SK-N-SH (cell line): ENCODE data around the gene BUD31. TPM values are rescaled to one million over a fixed set of nuclear protein-coding genes. Genes with fewer than 3 reads are reported as not detected.

Experiments used
- CTCF ChIA-PET: fragments of 300-600, 350-600 bp; formaldehyde crosslinking; extraction: SDS; loops from one replicate; lab custom pipeline; 2021; lab: Yijun Ruan, JAX
- POLR2A ChIA-PET: fragments of 350-600 bp; sonication (Branson Sonifier 250); formaldehyde crosslinking; extraction: SDS; loops from one replicate; lab custom pipeline; 2020; ENCODE audit warnings: antibody characterized with exemption, inconsistent platforms; lab: Yijun Ruan, JAX
- DNase-seq: peaks from one replicate; pipeline ENCODE4 v3.0.0; 2012
- H2AFZ ChIP-seq: fragments of 200-600 bp; sonication (generic); 2 replicates; pipeline ENCODE4 v1.8.1; 2016; ENCODE audit warnings: antibody characterized with exemption, mild to moderate bottlenecking, low read depth
- H3F3A ChIP-seq: fragments of 200-600 bp; sonication (generic); replicated peaks from 2 replicates; pipeline ENCODE3; 2016; ENCODE audit warnings: antibody characterized with exemption, mild to moderate bottlenecking; ENCODE audit not compliant: insufficient read depth
- H3K27ac ChIP-seq, 2 experiments: fragments of 200-500 bp in 1 of 2; fragments of 200-600 bp in 1 of 2; sonication (Bioruptor generic) in 1 of 2; sonication (generic), shearing (Covaris generic) in 1 of 2; 2 replicates each; pipeline versions ENCODE4 v1.5.1 to v1.6.1; 2014 to 2016; ENCODE audit warnings: low read depth in 2 of 2, inconsistent platforms in 1 of 2, low read length in 1 of 2, mild to moderate bottlenecking in 1 of 2, mixed read lengths in 1 of 2
- H3K27me3 ChIP-seq: fragments of 200-600 bp; sonication (generic), shearing (Covaris generic); 2 replicates; pipeline ENCODE4 v1.6.1; 2016; ENCODE audit warnings: mixed run types; ENCODE audit not compliant: insufficient read depth
- H3K36me3 ChIP-seq, 2 experiments: fragments of 200-500 bp in 1 of 2; fragments of 200-600 bp in 1 of 2; sonication (Bioruptor generic) in 1 of 2; sonication (generic) in 1 of 2; replicated peaks in 1 of 2; 2 replicates each; pipeline versions ENCODE3 to v1.5.1; 2014 to 2016; ENCODE audit warnings: low read length in 1 of 2, mild to moderate bottlenecking in 1 of 2; ENCODE audit not compliant: insufficient read depth in 2 of 2, control insufficient read depth in 1 of 2
- H3K4me1 ChIP-seq, 2 experiments: fragments of 200-500 bp in 1 of 2; fragments of 200-600 bp in 1 of 2; sonication (Bioruptor generic) in 1 of 2; sonication (generic), shearing (Covaris generic) in 1 of 2; 2 replicates each; pipeline versions ENCODE4 v1.5.1 to v1.6.1; 2014 to 2016; ENCODE audit warnings: low read depth in 1 of 2, low read length in 1 of 2, mixed run types in 1 of 2; ENCODE audit not compliant: insufficient read depth in 2 of 2, control insufficient read depth in 1 of 2
- H3K4me2 ChIP-seq: fragments of 200-600 bp; sonication (generic), shearing (Covaris generic); 2 replicates; pipeline ENCODE4 v1.6.1; 2017; ENCODE audit warnings: mixed run types
- H3K4me3 ChIP-seq, 2 experiments: fragments of 200-500 bp in 1 of 2; fragments of 200-600 bp in 1 of 2; sonication (Bioruptor generic) in 1 of 2; sonication (generic), shearing (Covaris generic) in 1 of 2; 2 replicates each; pipeline versions ENCODE4 v1.5.1 to v1.8.1; 2014 to 2016; ENCODE audit warnings: low read depth in 2 of 2, inconsistent platforms in 1 of 2, low read length in 1 of 2, mild to moderate bottlenecking in 1 of 2, mixed read lengths in 1 of 2, moderate library complexity in 1 of 2
- H3K79me2 ChIP-seq: fragments of 200-600 bp; sonication (generic); 2 replicates; pipeline ENCODE4 v1.8.1; 2017; ENCODE audit warnings: mild to moderate bottlenecking; ENCODE audit not compliant: insufficient read depth
- H3K9ac ChIP-seq: fragments of 200-600 bp; sonication (generic); 2 replicates; pipeline ENCODE4 v1.6.1; 2017; ENCODE audit warnings: mixed run types
- H3K9me2 ChIP-seq: fragments of 200-600 bp; sonication (generic); 2 replicates; pipeline ENCODE4 v1.6.1; 2017; ENCODE audit warnings: mixed run types
- H3K9me3 ChIP-seq: fragments of 200-600 bp; sonication (generic); 2 replicates; pipeline ENCODE4 v1.6.1; 2017; ENCODE audit warnings: mixed run types, mild to moderate bottlenecking, moderate library complexity
- H4K20me1 ChIP-seq: fragments of 200-600 bp; sonication (generic); 2 replicates; pipeline ENCODE4 v1.6.1; 2017; ENCODE audit warnings: mild to moderate bottlenecking, mixed run types; ENCODE audit not compliant: insufficient read depth
- GATA2 ChIP-seq: sonication (generic); formaldehyde crosslinking; IDR thresholded peaks from 2 replicates; pipeline ENCODE4 v1.5.0; 2020; ENCODE audit warnings: mild to moderate bottlenecking, missing genetic modification reagents
- NFIC ChIP-seq: IDR thresholded peaks from 2 replicates; pipeline ENCODE4 v1.4.0; 2012; ENCODE audit warnings: borderline replicate concordance
- RFX5 ChIP-seq: IDR thresholded peaks from 2 replicates; pipeline ENCODE4 v1.6.1; 2012; ENCODE audit warnings: mild to moderate bottlenecking, improper control_type of control experiment, low read length
- TAF1 ChIP-seq: IDR thresholded peaks from 2 replicates; pipeline ENCODE4 v1.6.1; 2012; ENCODE audit warnings: low read depth, mild to moderate bottlenecking, low read length, moderate library complexity, borderline replicate concordance
- WGBS: methylation state at CpG from one replicate; pipeline ENCODE4 v1.1.6; 2017; ENCODE audit warnings: low lambda C conversion rate; 5-methylcytosine and 5-hydroxymethylcytosine counted together
- polyA plus RNA-seq, 3 experiments: library from polyadenylated mRNA; depleted of rRNA; stranded (reverse); fragments of >200 nt; gene quantifications; 2 replicates each; pipeline ENCODE4 v1.2.3, GENCODE V29; 2012
- TF ChIP-seq, protein P1 (sequence below): IDR thresholded peaks from 2 replicates; pipeline ENCODE4 v1.6.1; 2012; ENCODE audit warnings: mild to moderate bottlenecking, low read depth, low read length, moderate library complexity
- TF ChIP-seq, protein P2 (sequence below): IDR thresholded peaks from 2 replicates; pipeline ENCODE4; 2012
- TF ChIP-seq, protein P3 (sequence below): IDR thresholded peaks from 2 replicates; pipeline ENCODE4 v1.4.0; 2012; ENCODE audit warnings: low read depth

BUD31 gene
- polyA plus RNA-seq, 1 of the 3 experiments (the other 2 are of a cell fraction), result 162 TPM

DNA sequence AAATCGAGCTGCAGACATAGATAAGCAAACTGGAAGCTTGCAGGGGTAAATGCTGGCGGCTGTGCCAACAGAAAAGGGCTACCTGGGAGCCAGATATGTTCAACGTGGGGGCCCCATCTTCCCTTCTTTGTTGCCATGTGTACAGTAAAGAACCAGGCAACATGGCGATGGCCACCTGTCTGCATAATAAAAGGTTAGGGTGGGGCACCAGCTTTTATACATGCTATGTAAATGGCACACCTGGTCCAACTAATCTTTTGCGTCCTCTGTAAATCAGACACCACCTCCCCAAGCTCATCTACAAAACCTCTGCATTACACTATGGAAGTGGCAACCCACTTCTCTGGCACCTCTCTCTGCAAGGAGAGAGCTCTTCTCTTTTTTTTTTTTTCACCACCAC lies 13.9 kb downstream of the BUD31 start (continued):
- TF ChIP-seq, protein P1, sequence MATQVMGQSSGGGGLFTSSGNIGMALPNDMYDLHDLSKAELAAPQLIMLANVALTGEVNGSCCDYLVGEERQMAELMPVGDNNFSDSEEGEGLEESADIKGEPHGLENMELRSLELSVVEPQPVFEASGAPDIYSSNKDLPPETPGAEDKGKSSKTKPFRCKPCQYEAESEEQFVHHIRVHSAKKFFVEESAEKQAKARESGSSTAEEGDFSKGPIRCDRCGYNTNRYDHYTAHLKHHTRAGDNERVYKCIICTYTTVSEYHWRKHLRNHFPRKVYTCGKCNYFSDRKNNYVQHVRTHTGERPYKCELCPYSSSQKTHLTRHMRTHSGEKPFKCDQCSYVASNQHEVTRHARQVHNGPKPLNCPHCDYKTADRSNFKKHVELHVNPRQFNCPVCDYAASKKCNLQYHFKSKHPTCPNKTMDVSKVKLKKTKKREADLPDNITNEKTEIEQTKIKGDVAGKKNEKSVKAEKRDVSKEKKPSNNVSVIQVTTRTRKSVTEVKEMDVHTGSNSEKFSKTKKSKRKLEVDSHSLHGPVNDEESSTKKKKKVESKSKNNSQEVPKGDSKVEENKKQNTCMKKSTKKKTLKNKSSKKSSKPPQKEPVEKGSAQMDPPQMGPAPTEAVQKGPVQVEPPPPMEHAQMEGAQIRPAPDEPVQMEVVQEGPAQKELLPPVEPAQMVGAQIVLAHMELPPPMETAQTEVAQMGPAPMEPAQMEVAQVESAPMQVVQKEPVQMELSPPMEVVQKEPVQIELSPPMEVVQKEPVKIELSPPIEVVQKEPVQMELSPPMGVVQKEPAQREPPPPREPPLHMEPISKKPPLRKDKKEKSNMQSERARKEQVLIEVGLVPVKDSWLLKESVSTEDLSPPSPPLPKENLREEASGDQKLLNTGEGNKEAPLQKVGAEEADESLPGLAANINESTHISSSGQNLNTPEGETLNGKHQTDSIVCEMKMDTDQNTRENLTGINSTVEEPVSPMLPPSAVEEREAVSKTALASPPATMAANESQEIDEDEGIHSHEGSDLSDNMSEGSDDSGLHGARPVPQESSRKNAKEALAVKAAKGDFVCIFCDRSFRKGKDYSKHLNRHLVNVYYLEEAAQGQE, result no peak
- TF ChIP-seq RFX5, result no peak
- no peak for TF ChIP-seq NFIC
- no peak for TF ChIP-seq TAF1
- TF ChIP-seq, protein P2, sequence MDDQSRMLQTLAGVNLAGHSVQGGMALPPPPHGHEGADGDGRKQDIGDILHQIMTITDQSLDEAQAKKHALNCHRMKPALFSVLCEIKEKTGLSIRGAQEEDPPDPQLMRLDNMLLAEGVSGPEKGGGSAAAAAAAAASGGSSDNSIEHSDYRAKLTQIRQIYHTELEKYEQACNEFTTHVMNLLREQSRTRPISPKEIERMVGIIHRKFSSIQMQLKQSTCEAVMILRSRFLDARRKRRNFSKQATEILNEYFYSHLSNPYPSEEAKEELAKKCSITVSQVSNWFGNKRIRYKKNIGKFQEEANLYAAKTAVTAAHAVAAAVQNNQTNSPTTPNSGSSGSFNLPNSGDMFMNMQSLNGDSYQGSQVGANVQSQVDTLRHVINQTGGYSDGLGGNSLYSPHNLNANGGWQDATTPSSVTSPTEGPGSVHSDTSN, result no peak
- TF ChIP-seq GATA2 (CRISPR knock-in tag), result no peak
- TF ChIP-seq, all 33 proteins: peak for 0

DNA sequence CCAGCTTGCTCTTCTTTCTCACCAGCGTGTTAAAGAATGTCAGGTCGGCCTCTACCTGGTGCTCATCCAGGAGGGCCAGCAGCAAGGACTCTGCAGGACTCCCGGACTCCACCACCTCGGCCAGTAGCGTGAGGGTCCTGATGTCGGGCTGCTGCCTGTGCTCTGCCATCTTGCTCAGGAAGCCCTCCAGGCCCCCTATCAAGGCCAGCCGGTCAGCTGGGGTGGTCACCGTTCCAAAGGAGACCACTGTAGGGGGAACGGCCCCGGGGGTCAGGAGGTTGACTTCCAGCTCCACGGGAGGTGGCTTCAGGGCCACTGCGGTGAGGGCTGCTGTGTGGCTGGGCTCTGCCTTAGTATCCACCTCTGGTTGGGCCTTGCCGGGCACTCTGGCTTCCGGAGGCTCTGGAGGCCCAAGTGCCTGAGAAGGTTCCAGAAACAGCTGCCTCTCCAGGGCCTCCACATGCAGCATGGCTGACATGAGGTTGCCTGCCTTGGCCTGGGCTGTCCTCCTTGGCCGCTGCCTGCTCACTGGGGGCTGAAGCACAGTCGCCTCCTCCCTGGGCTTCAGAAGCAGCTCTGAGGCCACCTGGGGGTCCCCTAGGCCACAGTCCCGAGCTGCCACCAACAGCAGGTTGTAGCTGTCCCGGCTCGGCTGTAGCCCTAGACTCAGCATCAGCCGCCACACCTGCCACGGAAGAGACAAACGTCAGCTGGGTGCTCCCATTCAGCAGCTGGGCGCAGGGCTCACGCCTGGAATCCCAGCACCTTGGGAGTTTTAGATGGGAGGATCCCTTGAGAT lies 16.4 kb downstream of the BUD31 start:
- CTCF ChIA-PET, result no interaction called here
- no peak overlapping the region for H3K27ac ChIP-seq
- TF ChIP-seq, protein P3, sequence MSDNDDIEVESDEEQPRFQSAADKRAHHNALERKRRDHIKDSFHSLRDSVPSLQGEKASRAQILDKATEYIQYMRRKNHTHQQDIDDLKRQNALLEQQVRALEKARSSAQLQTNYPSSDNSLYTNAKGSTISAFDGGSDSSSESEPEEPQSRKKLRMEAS, result no peak
- TF ChIP-seq, all 33 proteins: peak for 0

More for the DNA sequence above, 16.4 kb downstream of the BUD31 start:
- peaks cover 6% of the 10 kb centered on the region for H3F3A ChIP-seq
- H3K9me2 ChIP-seq, result no peaks in the 10 kb centered on the region
- peaks cover 29 to 47% of the 10 kb centered on the region in 2 experiments for H3K36me3 ChIP-seq
- POLR2A ChIA-PET, result no interaction called here
- no peak overlapping the region for H2AFZ ChIP-seq
- no peaks in the 10 kb centered on the region for H3K4me1 ChIP-seq
- no peak overlapping the region for H3K4me2 ChIP-seq
- no peak for DNase-seq
- WGBS, result 97% methylated on average over 10 of the region's 24 CpGs
- H4K20me1 ChIP-seq, result no peaks in the 10 kb centered on the region
- no peak overlapping the region for H3K9ac ChIP-seq
- H3K27me3 ChIP-seq, result no peaks in the 10 kb centered on the region
- H3K4me3 ChIP-seq, result no peak overlapping the region
- no peaks in the 10 kb centered on the region for H3K9me3 ChIP-seq
- H3K79me2 ChIP-seq, result peaks cover 4% of the 10 kb centered on the region; the same call in 1 of the 2 replicates
